GM12878 (cell line): ENCODE measurements around the gene NDUFAB1. TPM values are rescaled to one million over a fixed set of nuclear protein-coding genes. Genes with fewer than 3 reads are reported as not detected.

Source experiments
- CTCF ChIP-seq, 3 experiments: IDR thresholded peaks in 2 of 3; conservative IDR thresholded peaks in 1 of 3; 2 replicates each; pipeline ENCODE4 v1.5.1; 2011; ENCODE audit warnings: low read depth in 3 of 3, low read length in 3 of 3, mild to moderate bottlenecking in 3 of 3, control low read depth in 2 of 3, moderate library complexity in 2 of 3, inconsistent platforms in 1 of 3, mixed read lengths in 1 of 3; ENCODE audit not compliant: control insufficient read depth in 2 of 3, insufficient read depth in 1 of 3; ENCODE audit errors: extremely low read depth in 1 of 3
- E2F4 ChIP-seq: IDR thresholded peaks from 2 replicates; pipeline ENCODE4 v1.6.1; 2012; ENCODE audit warnings: low read depth, low read length, improper control_type of control experiment
- GATAD2B ChIP-seq: fragments of 450-650 bp; conservative IDR thresholded peaks from 2 replicates; pipeline ENCODE4 v1.6.1; 2017; ENCODE audit warnings: low read depth, mild to moderate bottlenecking, moderate library complexity
- HDAC2 ChIP-seq: fragments of 200-600 bp; sonication (generic); IDR thresholded peaks from 2 replicates; pipeline ENCODE4 v1.6.1; 2017
- SKIL ChIP-seq: fragments of 450-650 bp; IDR thresholded peaks from 2 replicates; pipeline ENCODE4 v1.6.1; 2017; ENCODE audit warnings: mild to moderate bottlenecking, low read depth, inconsistent platforms; ENCODE audit not compliant: poor library complexity, severe bottlenecking
- SREBF1 ChIP-seq: IDR thresholded peaks from 2 replicates; pipeline ENCODE4 v1.6.1; 2012; ENCODE audit warnings: mild to moderate bottlenecking, low read length
- ZNF24 ChIP-seq: fragments of 450-650 bp; IDR thresholded peaks from 2 replicates; pipeline ENCODE4 v1.6.1; 2017; ENCODE audit warnings: antibody characterized with exemption, mild to moderate bottlenecking
- ZNF687 ChIP-seq: fragments of 450-650 bp; IDR thresholded peaks from 2 replicates; pipeline ENCODE4 v1.6.1; 2017; ENCODE audit warnings: mild to moderate bottlenecking, moderate library complexity
- polyA plus RNA-seq, 11 experiments: library from polyadenylated mRNA; depleted of rRNA in 4 of 11; unstranded in 6 of 11; stranded (reverse) in 5 of 11; fragments of >200 nt; fragmentation: Nextera tagmentation in 4 of 11; fragmentation: Illumina TruSeq in 1 of 11; extraction: Ambion mirVana in 4 of 11; extraction: Trizol in 1 of 11; gene quantifications; 1 replicate in 1 of 11; 2 replicates in 10 of 11; pipeline versions ENCODE4 v1.2.1 to v1.2.3, GENCODE V29; 2011 to 2016; ENCODE audit warnings: inconsistent platforms in 2 of 11, missing spikeins in 2 of 11, low read depth in 1 of 11
- total RNA-seq, 4 experiments: library from RNA; depleted of rRNA in 3 of 4; stranded (reverse); fragments of >200 nt in 3 of 4; fragmentation: Illumina TruSeq in 1 of 4; extraction: Trizol in 1 of 4; gene quantifications; 2 replicates each; pipeline versions ENCODE4 v1.2.1 to v1.2.3, GENCODE V29; 2013 to 2021
- TF ChIP-seq, protein P1 (sequence below): IDR thresholded peaks from 2 replicates; pipeline ENCODE4 v1.6.1; 2012; ENCODE audit warnings: low read depth, low read length, improper control_type of control experiment
- TF ChIP-seq, protein P2 (sequence below): fragments of 150-350 bp; IDR thresholded peaks from 2 replicates; pipeline ENCODE4 v1.6.1; 2014; ENCODE audit warnings: mild to moderate bottlenecking, low read depth, low read length

The NDUFAB1 gene
- total and polyA plus RNA-seq, 10 of the 15 experiments (the other 5 are each of a cell fraction or from before 2014, with no cell fraction given), result 79.9 to 584 (median 231) TPM

DNA sequence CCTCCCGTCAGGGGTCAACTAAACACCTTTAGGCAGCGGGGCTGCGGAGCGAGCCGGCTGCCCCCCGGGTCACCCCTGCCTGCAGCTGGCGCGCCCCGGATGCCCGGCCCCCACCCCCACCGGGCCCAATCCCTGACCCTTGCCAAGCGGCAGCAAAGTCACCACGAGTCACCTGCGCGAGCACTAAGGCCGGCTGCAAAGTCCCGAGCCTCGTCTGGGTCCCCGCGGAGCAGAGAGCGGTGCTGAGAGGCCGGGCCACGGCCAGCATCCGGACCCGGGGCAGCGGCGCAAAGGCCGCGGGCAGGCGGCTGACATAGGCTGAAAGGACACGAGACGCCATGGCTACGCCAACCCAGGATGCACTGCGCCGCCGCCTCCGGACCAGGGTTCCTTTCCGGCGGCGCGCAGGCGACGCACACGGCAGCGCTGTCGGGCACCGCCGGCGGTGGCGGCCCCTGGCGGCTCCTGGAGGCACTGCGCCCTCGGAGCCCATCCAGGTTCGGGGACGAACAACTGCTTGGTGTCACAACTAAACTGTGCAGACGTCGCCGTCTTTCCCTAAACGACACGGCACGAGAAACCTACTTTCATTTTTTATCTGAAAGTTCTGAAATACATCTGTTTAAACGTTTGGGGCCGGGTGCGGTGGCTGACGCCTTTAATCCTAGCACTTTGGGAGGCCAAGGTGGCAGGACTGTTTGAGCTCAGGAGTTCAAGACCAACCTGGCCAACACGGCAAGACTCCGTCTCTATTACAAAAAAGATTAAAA lies at the start of gene NDUFAB1 (continued):
- TF ChIP-seq, protein P1, sequence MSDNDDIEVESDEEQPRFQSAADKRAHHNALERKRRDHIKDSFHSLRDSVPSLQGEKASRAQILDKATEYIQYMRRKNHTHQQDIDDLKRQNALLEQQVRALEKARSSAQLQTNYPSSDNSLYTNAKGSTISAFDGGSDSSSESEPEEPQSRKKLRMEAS, result peak; percentile 71; the same call in 1 of the 2 replicates
- TF ChIP-seq SKIL (no peak), CTCF (IDR thresholded peaks at IDR 0.05 in 2 of 3, conservative IDR thresholded peaks at IDR 0.05 in 1 of 3; ENCODE audit: control insufficient read depth in 2 of 3, extremely low read depth in 1 of 3, insufficient read depth in 1 of 3, low read depth in 3 of 3, low read length in 3 of 3) (peak; percentile 93 to 99 (median 99)), E2F4 (0 out of 2 replicates have a peak, but pooled peaks have one; percentile 41), ZNF687 (peak; percentile 76), SREBF1 (no peak), HDAC2 (peak; percentile 54; the same call in 1 of the 2 replicates), ZNF24 (peak; percentile 71), GATAD2B (peak; percentile 60; the same call in 1 of the 2 replicates)
- TF ChIP-seq, protein P2, sequence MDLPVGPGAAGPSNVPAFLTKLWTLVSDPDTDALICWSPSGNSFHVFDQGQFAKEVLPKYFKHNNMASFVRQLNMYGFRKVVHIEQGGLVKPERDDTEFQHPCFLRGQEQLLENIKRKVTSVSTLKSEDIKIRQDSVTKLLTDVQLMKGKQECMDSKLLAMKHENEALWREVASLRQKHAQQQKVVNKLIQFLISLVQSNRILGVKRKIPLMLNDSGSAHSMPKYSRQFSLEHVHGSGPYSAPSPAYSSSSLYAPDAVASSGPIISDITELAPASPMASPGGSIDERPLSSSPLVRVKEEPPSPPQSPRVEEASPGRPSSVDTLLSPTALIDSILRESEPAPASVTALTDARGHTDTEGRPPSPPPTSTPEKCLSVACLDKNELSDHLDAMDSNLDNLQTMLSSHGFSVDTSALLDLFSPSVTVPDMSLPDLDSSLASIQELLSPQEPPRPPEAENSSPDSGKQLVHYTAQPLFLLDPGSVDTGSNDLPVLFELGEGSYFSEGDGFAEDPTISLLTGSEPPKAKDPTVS, result no peak; the same call in 1 of the 2 replicates
